Measurements from ENCODE around the gene PRKCE.

The PRKCE gene

DNA sequence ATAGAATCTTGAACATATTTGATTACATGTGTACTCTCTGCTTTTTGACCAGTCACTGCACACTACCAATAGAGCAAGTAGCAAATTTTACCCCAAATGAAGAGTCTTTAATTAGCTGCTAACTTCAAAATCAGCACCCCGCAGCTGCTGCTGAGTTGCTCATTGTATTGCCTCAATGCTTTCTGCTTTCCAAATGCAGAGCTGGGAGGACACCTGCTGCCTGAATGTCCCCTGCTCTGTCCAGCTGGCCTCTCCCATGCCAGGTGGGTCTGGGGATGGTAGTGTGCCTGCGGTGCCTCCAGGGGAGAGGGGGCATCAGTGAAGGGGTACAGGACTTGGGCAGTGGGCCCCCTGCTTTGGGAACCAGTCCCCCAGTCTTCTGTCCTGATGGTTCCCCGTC, 184.8 kb downstream of the PRKCE start:
- no peak for DNase-seq (ENCODE audit: low read depth)
- H3K4me3 ChIP-seq (ENCODE audit: control insufficient read depth, low read depth, low read length) = no peak overlapping the region

DNA sequence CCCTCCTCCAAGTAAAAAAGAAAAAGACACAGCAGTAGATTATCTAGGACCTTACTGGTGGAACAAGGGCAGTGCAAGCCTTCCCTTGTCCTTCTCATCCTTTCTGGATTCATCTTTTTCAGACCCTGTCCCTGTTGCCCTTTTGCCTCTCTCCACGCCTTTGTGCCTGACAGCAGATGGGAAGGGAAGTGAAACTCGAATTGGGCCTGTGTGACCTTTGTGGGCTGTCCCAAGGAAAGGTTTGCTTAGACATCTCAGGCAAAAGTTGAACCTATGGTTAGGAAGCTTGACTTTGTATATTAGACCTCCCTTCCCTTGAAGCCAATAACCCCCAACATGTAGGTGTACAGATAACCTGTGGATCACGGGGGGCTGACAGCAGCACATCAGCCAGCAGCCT, 185.3 kb downstream of the PRKCE start:
- no peak overlapping the region for H3K4me3 ChIP-seq (ENCODE audit: control insufficient read depth, low read depth, low read length)
- DNase-seq (ENCODE audit: low read depth) = no peak
- TF ChIP-seq, protein P1, sequence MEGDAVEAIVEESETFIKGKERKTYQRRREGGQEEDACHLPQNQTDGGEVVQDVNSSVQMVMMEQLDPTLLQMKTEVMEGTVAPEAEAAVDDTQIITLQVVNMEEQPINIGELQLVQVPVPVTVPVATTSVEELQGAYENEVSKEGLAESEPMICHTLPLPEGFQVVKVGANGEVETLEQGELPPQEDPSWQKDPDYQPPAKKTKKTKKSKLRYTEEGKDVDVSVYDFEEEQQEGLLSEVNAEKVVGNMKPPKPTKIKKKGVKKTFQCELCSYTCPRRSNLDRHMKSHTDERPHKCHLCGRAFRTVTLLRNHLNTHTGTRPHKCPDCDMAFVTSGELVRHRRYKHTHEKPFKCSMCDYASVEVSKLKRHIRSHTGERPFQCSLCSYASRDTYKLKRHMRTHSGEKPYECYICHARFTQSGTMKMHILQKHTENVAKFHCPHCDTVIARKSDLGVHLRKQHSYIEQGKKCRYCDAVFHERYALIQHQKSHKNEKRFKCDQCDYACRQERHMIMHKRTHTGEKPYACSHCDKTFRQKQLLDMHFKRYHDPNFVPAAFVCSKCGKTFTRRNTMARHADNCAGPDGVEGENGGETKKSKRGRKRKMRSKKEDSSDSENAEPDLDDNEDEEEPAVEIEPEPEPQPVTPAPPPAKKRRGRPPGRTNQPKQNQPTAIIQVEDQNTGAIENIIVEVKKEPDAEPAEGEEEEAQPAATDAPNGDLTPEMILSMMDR (IDR thresholded peaks at IDR 0.05; ENCODE audit: control insufficient read depth, insufficient read depth, low read depth, low read length, missing control alignments) = no peak

More for the DNA sequence above, 184.8 kb downstream of the PRKCE start:
- TF ChIP-seq, protein P1 (IDR thresholded peaks at IDR 0.05; ENCODE audit: control insufficient read depth, insufficient read depth, low read depth, low read length, missing control alignments) = no peak

DNA sequence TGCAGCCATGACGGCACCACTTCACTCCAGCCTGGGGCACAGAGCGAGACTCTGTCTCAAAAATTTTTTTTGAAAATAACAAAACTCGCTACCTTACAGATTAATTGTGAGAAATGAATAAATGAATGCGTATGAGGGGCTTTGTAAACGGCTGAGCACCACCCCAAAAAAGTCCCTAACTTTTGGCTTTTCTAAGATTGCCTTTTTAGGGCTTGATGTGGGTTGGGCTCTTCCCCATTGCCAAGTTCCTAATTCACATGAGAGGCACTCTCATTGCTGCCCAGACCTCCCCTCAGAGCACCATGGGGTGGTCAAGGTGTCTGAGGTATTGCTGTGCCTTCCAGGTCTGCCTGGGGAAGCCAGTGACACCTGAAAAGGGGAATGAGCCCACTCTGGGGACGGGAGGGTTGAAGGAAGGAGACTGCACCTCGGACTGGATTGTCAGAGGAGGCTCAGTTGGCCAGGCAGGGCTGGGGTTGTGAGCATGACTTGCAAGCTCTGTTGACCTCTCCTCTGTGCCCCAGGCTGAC, 186.4 kb downstream of the PRKCE start:
- no peak overlapping the region for H3K4me3 ChIP-seq (ENCODE audit: control insufficient read depth, low read depth, low read length)
- TF ChIP-seq, protein P1 (IDR thresholded peaks at IDR 0.05; ENCODE audit: control insufficient read depth, insufficient read depth, low read depth, low read length, missing control alignments) = no peak
- no peak for DNase-seq (ENCODE audit: low read depth)

DNA sequence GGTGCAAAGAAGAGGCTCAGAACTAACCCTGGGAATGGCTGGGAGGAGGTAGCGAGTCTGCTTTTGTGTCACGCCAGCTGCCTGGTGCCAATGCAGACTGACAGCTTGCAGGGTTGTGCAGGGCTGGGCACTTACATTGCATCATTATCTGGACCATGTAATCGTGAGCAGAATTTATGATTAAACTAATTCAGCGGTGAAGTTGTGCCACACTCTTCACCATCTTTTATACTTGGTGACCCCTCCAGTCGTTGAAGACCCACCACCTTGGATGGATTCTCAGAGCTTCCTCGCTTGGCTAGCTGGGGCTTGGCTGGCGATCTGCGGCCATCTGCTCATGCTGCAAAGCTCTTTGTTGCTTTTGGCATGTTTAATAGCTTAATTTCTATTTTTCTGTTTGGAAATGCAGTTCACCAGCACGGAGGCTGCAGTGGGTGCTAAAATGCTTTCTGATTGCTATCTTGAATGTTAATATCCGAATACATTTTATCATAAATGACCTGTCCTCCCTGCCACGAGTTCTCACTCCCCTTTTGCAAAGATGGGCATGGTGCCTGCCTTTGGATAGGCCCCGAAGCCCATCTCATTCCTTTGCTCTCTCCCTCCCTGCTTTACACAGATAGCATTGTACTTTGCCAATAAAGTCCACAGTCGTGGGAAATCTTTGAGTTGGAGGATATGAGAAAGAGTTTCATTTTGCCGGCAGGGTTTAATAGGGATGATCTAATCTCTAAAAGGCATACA, 188.2 kb downstream of the PRKCE start:
- no peak overlapping the region for H3K4me3 ChIP-seq (ENCODE audit: control insufficient read depth, low read depth, low read length)
- DNase-seq (ENCODE audit: low read depth) = no peak
- TF ChIP-seq, protein P1 (IDR thresholded peaks at IDR 0.05; ENCODE audit: control insufficient read depth, insufficient read depth, low read depth, low read length, missing control alignments) = no peak

DNA sequence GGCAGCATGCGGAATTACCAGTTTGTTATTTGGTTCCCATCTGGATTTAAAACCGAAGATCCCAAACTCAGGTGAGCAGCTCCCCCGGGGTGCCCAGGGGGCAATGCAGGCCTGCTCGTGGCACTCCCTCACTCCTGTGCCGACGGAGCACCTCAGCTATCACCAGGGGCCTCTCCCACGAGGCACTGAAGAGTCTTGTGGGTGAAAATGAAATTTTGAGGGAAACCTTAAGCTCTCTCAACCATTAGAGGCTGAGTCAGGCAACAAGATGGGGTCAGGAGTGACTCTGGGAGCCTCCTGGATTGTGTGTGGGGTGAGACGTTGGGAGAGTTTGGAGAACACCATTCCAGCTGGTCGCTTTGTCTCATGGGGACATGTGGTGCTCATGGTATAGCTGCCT, 189.0 kb downstream of the PRKCE start:
- DNase-seq (ENCODE audit: low read depth) = no peak
- TF ChIP-seq, protein P1 (IDR thresholded peaks at IDR 0.05; ENCODE audit: control insufficient read depth, insufficient read depth, low read depth, low read length, missing control alignments) = no peak
- H3K4me3 ChIP-seq (ENCODE audit: control insufficient read depth, low read depth, low read length) = no peak overlapping the region

DNA sequence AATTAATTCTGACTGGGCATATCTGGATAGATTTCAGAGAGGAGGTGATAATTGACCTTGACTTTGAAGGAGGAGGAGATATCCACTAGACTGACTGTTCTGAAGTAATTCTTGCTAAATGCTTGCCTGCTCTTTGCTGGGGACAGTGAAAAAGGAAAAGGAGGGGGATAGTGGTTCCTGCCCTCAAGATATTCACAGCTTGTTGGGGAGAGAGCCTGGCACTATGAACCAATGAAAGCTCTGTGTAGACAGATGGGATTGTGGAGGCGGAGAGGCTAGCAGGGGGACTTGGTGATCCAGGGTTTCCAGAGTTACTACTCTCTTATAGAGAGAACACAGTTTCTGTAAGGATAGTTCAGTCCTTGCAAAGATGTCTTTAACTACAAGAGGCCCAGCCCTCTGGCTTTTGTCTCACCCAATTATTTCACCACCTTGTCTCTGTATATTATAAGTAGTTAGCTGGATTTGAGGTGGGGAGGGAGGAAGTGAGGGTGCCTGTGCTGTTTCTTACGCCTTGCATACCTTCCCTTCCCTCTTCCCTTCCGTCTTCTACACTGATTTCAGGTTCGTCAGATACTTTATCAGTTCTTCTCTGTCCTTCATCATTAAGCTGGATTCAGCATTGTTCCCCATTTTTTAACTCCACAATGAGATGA, 190.4 kb downstream of the PRKCE start:
- DNase-seq (ENCODE audit: low read depth) = no peak
- TF ChIP-seq, protein P1 (IDR thresholded peaks at IDR 0.05; ENCODE audit: control insufficient read depth, insufficient read depth, low read depth, low read length, missing control alignments) = no peak
- no peak overlapping the region for H3K4me3 ChIP-seq (ENCODE audit: control insufficient read depth, low read depth, low read length)
